IPS-NIHi11 (cell line): ENCODE results near the gene CMKLR1.

ENCODE experiments used
- DNase-seq: peaks from one replicate; pipeline ENCODE4 v3.0.0; 2012; ENCODE audit warnings: mixed read lengths, low spot score

CMKLR1 gene

DNA sequence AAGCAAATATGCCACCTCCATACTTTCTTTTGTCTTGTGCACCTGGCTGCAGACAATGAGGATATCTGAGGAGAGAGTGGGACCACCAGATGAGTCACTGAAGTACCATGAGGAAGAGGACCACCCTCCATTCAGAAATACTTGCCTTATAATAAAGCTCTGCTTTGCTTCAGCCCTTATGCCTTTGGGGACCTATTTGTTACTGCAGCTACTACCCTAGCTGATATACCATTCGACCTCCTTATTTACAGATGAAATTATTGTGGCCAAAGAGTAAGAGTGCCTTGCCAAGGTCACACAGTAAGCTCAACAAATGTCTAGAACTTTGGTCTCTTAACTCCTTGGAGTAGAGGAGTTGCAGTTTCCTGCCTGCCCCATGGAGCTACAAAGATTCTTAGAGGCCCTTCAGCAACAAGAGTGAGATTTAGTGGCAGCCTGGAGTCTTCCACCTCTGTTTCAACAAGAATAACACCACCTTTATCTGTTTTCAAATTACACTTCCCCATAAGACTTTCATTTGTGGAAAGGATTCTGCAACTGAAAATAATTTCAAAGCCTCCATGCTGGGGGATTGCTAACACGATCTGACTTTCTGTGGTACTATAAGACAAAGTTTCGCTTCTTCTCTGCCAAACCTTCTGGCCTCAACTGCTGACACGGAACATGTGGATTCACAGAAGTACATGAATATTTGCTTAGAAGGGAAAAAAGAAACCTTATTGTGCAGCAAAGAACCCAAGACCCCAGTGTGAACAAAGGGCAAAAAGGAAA is 3.6 kb downstream of the CMKLR1 start:
- DNase-seq, result no peak

DNA sequence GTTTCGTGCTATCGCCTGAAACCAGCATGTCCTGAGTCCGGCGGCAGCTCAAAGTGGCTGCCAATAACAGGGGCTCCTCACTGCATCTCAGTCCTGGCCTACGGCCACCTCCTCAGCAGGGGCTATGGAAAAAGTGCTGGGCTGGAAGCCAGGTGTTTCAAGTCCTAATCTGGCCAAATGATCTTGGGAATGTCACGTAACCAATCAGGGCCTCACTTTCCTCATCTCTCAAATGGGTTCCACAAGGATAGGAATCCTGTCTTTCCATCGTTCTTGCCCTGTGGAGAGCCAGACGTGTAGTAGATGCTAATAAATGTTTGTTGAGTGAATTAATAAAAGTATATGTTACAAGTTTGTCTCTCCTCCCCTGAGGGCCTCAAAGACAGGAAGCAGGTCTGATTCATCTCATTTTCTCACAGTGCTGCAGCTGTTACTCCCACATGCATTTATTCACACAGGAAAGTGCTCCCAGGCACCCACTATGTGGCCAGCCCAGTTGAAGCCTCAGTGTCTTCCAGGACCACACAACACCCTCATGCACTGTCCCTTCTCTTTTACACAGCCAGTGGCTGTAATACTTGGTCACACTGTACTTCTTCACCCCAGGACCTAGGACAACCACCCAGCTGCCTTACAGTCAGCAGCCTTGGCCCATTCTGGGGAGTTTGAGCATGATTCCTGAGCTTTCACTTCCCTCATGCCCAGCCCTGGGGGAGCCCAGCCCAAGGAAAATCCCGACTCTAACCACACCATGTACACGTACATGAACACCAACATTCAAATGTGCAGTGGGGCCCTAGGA is 5.0 kb downstream of the CMKLR1 start:
- no peak for DNase-seq

DNA sequence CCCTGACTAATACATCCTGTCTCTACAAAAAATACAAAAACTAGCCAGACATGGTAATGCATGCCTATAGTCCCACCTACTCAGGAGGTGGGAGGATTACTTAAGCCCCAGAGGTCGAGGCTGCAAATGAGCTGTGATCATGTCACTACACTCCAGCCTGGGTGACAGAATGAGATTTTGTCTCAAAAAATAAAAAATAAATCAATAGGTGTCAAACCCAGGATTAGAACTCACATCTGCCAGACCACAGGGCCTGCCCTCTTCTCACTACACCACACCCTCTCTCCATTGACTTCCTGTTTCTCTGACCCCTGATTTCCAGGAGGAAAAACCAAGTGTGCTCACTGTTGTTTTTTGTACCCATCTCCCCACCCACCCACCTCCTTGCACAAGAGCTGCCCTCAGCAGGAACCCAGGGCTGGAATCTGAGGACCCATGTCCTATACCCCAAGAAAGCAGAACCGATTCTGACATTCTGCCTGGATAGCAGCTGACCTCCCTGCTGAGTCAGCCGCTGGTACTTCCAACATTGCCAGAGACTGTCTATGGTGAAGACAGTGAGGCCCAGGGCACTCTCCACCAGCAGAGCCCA is 6.2 kb downstream of the CMKLR1 start:
- DNase-seq, result no peak

DNA sequence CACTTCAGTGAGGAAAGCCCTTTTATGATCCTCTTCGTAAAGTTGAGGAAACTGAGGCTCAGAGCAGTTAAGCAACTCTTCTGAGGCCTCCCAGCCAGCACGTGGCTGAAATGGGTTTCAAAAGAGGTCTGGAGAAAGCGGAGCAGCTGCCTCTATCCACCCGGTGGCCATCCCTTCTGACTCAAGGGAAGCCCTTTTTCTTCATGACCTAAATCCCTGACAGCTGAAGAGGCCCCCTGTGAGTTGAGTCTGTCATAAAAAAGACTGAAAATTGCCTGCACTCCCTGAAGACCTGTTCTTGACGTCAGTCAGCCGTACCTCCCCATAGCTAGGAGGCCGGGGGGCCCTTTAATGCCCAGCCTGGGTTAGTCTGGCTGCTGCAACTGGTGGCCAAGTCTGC is 10.7 kb downstream of the CMKLR1 start:
- no peak for DNase-seq

DNA sequence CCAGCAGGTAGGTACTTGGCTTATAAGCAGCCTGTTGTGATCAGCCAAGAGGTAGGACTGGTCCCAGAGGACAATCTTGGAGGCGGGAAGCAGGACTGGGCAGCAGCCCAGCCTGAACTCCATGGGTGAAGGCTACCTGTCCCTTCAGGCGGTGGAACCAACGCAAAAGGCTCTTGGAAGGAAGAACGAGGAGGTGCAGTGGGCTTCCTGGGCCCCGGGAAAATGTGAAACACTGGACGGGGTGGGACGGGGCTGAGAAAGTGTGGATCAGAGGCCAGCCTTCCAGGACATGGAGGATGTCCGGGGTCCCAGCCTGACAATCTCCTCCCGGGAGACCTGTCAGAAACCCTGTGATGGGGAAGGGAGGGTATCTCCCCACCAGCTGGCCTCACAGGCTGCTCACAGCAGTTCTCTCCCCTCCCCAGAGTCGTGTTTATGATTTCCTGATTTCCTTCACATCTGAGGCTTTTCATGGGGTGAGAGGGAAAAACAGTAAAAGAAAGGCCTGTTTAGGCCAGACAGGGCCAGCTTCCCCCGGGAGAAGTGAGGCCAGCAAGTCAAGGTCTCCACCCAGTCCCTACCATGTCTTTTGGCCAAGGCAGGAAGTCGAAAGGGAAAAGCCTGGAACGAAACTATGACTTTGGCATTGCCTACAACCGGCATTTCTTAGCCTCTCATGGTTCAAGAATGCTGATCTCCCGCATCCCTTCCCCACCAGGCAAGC is 11.3 kb downstream of the CMKLR1 start:
- no peak for DNase-seq

DNA sequence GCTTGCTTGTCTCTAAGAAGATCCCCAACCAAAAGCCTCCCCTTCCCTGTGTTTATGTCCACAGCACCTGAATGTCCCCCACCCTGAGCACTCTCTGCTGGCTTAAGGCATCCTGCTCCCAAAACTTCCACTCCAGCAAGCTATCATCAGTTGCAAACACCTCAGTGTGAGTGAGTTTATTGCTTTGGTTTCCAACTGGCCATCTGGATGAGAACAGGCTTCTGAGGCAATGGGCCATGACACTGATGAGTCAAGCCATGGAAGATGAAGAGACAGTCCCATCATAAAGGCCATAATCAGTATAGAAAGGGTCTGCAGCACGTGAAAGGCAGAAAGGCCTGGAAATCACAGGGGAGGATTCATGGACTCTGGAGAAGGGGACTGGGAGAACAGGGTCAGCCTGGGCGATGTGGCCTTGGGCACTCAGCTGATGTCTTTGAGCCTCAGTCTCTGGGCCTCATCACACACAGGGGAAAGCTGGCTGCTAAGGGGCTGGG is 12.8 kb downstream of the CMKLR1 start:
- no peak for DNase-seq

DNA sequence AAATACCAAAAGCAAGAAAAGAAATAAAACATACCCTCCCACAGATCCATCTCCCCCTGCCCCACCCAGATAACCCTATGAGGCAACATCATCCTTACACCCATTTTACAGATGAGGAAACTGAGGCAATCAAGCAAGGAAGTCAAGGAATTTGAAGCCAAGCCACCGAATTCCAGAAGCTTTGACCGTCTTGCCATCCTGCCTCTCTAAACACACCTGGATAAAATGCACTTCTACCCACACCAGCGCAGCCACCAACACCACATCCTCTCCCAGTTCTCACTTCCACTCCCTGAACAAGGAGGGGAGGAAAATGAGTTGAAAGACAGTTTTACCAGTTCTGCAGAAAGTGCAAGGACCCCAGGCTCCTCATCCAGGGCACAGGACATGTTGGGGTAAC is 13.6 kb downstream of the CMKLR1 start:
- no peak for DNase-seq

DNA sequence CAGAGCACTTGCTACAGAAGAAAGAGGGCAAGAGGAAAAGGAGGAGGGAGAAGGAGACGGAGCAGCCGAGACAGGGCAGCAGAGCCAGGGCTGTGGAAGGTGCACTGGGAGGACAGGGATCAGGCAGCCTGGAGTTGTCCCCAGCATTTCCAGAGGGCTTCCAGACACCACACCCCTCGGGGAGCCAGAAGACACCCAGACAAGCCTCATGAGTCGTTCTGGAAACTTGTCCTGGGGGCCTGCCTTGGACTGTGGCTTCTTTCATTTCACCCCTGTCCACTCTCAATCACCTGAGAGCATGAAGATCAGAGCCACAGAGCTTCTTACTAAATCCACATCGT is 14.1 kb downstream of the CMKLR1 start:
- DNase-seq, result no peak

DNA sequence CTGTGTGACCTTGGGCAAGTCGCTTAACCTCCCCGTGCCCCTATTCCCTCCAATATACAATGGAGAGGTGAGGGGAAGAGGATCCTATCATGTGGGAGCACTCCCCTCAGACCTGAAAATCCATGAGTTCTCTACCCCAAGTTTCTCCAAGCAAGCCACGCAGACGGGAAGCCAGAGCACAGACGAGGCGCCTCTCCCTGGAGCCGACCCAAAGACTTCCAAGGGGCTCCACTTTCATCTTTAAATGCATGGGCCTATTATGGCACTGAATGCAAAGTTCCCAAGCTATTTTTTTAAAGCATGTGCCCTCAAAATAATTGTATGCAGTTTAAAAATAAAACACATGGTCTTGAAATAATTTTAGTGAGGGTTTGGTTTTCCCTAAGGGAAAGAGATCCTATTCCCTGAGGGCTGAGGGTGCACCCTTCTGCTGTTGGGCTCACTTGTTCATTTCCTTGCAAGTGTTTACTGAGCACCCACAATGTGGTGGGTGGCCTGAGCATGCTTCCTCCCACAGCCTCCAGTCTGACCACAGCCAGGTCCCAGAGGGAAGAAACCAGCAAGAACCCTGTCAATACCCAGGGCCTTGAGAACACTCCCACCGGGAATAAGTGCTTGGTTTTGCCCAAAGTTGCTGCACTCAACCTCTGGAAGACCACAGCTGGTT is 14.6 kb downstream of the CMKLR1 start:
- no peak for DNase-seq

DNA sequence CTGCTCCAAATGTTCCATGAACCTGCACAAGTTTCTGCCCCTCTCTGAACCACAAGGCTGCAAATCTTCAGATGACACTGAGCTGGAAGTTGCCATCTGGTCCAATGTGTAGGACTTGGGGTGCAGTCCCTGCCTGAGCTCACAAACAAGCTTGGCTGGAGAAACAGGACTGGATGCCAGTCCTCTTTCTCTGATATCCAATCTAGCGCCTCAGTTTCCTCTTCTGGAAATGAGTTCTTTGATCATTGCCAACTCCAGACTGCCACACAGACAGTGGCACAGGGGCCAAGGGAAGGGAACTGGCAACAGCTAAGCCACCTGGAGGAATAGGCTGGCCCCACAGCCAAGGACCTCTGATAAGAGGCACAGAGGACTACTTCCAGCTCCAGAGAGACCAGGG is 15.5 kb downstream of the CMKLR1 start:
- DNase-seq, result no peak

DNA sequence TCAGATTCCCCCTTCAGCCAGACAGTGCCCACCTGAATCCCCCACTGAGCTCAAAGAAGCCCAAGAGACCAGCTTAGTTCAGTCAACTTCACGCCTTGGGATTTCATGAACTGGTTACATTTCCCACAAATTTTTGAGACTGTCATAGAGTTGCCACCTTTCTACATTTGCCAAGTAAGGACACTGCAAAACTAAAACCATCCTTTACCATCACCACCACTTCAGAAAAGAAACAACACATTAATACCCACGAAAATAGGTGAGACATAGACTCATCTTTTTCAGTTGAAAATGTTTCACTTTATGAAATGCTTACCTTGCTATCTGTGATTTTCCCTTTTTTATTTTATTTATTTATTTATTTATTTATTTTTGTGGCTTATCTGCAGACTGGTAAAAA is 16.1 kb downstream of the CMKLR1 start:
- no peak for DNase-seq

DNA sequence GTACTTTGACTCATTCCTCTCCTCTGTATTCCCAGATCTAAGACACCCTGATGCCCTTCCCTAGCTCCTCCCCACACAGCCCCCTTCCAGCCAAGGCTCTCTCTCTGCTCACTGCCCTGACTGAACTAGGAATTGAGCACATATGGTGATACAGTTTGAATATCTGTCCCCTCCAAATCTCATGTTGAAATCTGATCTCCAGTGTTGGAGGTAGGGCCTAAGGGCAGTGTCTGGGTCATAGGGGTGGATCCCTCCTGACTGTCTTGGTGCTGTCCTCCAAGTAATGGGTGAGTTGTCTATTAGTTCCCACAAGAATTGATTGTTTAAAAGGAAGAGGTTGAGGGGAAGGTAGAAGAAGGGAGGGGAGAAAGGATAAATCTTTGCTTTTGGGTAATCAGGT is 17.4 kb downstream of the CMKLR1 start:
- no peak for DNase-seq

DNA sequence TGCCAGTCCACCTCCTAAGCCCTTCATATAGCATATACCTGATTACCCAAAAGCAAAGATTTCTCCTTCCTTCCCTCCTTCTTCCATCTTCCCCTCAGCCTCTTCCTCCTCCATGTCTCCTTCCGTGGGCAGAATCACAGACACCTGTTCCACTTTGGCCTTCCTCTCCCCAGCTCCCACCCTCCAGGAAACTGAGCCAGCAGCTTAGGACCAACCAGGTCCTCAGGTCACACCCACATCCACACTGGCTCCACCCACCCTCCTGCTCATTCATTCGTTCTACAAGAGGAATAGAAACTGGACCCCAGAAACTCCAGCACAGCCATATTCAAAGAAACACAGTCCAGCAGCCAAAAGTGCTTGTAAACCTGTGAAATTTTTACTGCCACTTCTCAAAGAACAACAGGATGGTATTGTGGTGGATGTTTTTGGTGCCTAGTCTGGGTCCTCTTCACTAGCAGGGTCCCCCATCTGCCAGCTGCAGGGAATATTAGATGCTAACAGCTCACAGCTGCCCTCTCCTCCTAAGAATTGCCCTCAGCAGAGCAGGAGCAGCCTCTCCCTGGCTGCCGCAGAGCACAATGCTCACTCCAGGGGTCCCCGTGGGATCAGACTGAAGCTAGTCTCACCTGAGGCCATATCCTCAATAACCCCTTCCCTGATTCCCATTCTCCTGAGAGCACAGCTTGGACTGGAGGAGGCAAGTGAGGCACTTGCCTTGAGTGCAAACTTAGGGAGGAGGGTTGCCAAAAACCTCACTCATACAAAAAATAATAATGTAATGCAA is 18.4 kb downstream of the CMKLR1 start:
- DNase-seq, result peak; percentile 35

DNA sequence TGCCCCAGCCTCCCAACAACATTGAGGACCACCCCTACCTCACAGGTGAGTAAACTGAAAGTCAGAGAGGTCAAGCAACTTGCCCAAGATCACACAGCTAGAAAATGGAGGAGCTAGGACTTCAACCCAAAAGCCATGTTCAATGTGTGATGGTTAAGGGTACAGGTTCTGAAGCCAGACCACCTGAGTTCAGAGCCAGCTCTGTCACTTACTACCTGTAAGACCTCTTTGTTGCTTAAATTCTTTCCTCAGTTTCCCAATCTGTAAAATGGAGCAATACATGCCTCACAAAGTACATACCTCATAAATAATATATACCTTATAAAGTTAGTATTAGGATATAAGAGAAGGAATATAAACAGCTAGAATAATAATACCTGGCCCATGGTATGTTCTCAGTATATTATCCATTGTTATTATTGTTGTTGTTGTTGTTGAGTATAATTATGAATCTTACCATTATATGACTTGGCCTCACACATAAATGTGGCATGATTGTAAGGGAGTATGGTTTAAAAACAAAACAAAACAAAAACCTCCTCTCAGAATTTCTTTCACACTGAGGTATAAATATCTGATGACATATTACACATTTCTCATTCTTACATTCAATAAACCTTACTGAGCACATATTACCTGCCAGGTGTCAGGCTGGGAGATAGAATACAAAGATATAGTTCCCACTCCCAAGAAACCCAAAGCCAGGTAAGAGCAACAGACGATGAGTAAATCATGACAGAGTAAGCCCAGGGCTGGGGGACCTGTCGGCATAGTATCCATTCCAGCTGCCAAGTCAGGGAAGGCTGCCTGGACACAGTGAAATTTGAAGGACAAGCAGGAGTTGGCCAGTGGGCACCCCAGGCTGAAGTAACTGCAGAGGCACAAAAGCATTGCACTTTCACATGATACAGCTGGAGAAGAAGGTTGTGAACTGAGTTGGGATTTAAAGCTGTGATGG is 19.6 kb downstream of the CMKLR1 start:
- DNase-seq, result no peak

DNA sequence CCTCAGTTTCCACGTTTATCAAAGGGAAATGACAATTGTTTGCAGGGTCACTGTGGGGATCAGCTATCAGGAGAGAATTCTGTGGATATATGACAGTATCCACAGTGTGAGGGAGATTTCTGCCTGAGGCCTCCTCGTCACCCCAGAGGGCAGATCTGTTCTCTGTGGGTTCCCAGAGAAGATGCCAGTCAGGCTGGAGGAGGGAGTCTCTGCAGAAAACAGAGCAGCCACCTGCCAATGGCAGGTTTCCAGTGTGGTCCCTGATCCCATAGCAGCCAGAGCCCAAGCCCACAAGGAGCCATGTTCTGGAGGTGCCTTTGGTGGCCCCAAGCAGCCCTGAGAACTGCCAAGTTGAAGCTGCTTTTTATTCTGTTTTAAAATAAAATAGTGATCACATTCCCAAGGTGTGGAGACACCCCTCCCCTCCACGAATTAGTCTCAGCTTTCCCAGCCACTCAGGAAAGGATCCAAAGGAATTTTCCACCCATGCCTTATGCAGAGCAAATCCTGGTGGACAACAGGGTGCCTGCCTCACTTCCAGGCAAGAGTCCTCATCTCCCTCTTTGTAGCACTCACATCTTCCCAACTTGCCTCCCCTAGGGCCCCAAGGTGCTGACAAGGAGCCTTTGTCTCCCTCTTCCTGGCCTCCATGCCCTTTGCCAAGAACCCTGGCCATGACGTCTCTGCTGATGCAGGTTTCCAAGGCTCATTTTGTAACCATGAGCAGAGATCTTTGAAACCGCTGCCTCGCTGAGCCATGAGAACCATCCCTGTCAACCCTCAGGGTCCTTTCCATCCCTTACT is 20.4 kb downstream of the CMKLR1 start:
- no peak for DNase-seq

DNA sequence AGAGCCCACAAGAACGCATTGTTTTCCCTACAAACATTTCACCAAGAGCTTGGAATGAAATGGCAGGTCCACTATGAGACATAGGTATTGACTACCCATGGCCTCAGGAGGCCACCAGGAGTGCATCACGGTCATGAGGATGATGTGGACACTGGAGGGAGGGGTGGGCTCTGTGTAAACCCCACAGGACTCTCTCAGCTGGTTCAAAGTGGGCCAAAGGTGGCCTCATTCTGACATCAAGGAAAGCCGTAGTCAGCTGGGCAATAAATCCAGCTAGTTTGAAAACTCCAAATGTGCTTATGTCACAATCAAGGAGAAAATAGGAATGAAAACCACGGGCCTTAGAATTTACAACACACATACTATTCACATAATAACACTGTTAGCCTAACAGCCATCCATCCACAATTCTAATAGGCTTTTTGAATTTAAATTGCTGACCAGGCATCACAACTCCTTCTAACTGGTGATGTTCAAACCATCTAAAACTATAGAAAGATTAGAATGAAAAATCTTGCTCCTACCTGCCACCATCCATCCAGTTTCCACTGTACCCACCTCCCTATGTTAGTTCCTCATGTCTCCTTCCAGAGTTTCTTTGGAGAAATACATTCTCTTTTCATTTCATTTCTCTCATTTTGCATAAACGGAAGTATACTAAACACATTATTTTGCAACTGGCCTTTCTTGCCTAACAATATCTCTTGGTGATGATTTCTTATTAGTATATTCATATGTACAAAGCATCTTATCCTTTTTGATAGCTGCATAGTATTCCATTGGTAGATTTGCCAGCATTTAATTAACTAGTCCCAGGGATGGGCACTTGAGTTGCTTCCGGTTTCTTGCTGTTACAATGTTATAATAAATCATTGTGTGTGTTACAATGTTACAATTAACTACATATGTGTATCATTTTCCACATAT is 21.5 kb downstream of the CMKLR1 start:
- DNase-seq, result no peak

DNA sequence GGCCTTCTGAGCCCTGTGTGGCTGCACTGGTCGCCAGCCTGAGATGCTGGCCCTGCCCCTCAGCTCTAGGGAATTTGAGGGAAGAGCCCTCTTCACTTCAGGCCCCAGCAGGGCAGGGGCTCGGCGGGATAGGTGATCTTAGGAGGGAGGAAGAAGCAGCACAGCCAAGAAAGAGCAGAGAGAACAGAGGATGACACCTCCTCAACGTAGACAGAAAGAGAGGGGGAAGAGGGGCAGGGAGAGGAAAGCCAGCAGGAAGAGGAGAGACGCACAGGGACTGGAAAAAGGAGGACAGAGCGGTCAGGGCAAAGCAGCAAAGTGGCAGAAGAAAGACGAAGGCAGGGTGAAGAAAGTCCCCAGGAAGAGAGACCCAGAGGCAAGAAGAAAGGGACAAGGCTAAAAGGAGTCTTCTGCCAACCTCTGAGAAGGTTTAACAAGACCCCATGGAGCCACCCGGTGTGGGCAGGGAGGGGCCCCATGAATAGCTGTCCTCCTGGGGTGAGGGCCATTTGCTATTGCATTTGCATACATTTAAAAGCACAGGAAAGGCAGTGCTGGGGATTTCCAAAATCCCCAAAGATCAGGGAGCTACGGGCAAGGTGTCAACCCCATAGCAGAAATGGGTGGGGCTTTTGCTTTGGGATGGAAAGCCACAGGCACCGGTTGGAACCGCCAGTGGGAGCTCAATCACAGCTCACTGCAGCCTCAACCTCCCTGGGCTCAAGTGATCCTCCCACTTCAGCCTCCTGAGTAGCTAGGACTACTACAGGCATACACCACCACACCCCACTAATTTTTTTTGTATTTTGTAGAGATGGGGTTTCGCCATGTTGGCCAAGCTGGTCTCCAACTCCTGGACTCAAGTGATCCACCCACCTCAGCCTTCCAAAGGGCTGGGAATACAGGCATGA is 22.7 kb downstream of the CMKLR1 start:
- DNase-seq, result peak; percentile 47
